WTC11 (cell line): Measurements from ENCODE around the gene NEURL4. TPM values are rescaled to one million over a fixed set of nuclear protein-coding genes. Genes with fewer than 3 reads are reported as not detected.

Experiments
- ATAC-seq: fragments of 200-7000 bp; cut with Tn5 transposase; 2 replicates; pipeline ENCODE4 v1.10.0; 2021; ENCODE audit warnings: mild to moderate bottlenecking, moderate library complexity
- CTCF ChIA-PET: fragments of 300-600 bp; sonication (Branson Sonifier 250); formaldehyde crosslinking; loops from one replicate; lab custom pipeline; 2021; ENCODE audit warnings: antibody characterized with exemption; lab: Charles Lee
- POLR2A ChIA-PET: fragments of 350-600 bp; sonication (Branson Sonifier 250); formaldehyde crosslinking; loops from one replicate; lab custom pipeline; 2021; ENCODE audit warnings: antibody characterized with exemption; lab: Charles Lee
- DNase-seq: peaks from one replicate; pipeline ENCODE4 v3.0.0; 2021; ENCODE audit warnings: low spot score
- H3K27ac Mint-ChIP-seq: 2 replicates; pipeline ENCODE4 v1.8.0; 2021; ENCODE audit warnings: mixed read lengths
- H3K27me3 Mint-ChIP-seq: 2 replicates; pipeline ENCODE4 v1.8.0; 2021; ENCODE audit warnings: low read depth, mild to moderate bottlenecking, moderate library complexity, mixed read lengths
- H3K36me3 Mint-ChIP-seq: 2 replicates; pipeline ENCODE4 v1.8.0; 2021; ENCODE audit warnings: mixed read lengths
- H3K4me1 Mint-ChIP-seq: 2 replicates; pipeline ENCODE4 v1.8.0; 2022; ENCODE audit warnings: mixed read lengths
- H3K4me3 Mint-ChIP-seq: 2 replicates; pipeline ENCODE4 v1.8.0; 2021; ENCODE audit warnings: mild to moderate bottlenecking, moderate library complexity, mixed read lengths
- H3K9me3 Mint-ChIP-seq: 2 replicates; pipeline ENCODE4 v1.8.0; 2021; ENCODE audit warnings: mixed read lengths
- EMX1 ChIP-seq: fragments of 250-450 bp; sonication (Bioruptor Pico); IDR thresholded peaks from 2 replicates; pipeline ENCODE4 v1.8.0; 2021; ENCODE audit warnings: mild to moderate bottlenecking
- ESRRA ChIP-seq: sonication (generic); formaldehyde crosslinking; IDR thresholded peaks from 2 replicates; pipeline ENCODE4 v1.8.1; 2022; ENCODE audit warnings: mild to moderate bottlenecking, missing genetic modification reagents, borderline replicate concordance
- ETV6 ChIP-seq: sonication (generic); formaldehyde crosslinking; IDR thresholded peaks from 2 replicates; pipeline ENCODE4 v1.8.1; 2022; ENCODE audit warnings: mild to moderate bottlenecking, missing genetic modification reagents
- FOXP4 ChIP-seq: sonication (generic); formaldehyde crosslinking; IDR thresholded peaks from 2 replicates; pipeline ENCODE4 v1.8.0; 2022; ENCODE audit warnings: mild to moderate bottlenecking, missing genetic modification reagents
- GABPB1 ChIP-seq: sonication (generic); formaldehyde crosslinking; IDR thresholded peaks from 2 replicates; pipeline ENCODE4 v1.8.1; 2023; ENCODE audit warnings: mild to moderate bottlenecking, missing genetic modification reagents
- GRHL2 ChIP-seq: fragments of 250-450 bp; sonication (Bioruptor Pico); IDR thresholded peaks from 2 replicates; pipeline ENCODE4 v1.8.0; 2022; ENCODE audit warnings: mild to moderate bottlenecking, moderate library complexity; ENCODE audit not compliant: insufficient replicate concordance, severe bottlenecking
- MXD4 ChIP-seq: fragments of 250-450 bp; sonication (Bioruptor Pico); IDR thresholded peaks from 2 replicates; pipeline ENCODE4 v1.8.0; 2021; ENCODE audit warnings: mild to moderate bottlenecking, moderate library complexity, borderline replicate concordance
- NFATC4 ChIP-seq: fragments of 250-450 bp; sonication (Bioruptor Pico); IDR thresholded peaks from 2 replicates; pipeline ENCODE4 v1.9.0; 2021; ENCODE audit warnings: mild to moderate bottlenecking
- NR3C1 ChIP-seq: sonication (generic); formaldehyde crosslinking; conservative IDR thresholded peaks from 2 replicates; pipeline ENCODE4 v1.8.1; 2023; ENCODE audit warnings: low read depth, mild to moderate bottlenecking, missing genetic modification reagents
- OVOL2 ChIP-seq: fragments of 250-450 bp; sonication (Bioruptor Pico); IDR thresholded peaks from 2 replicates; pipeline ENCODE4 v1.9.0; 2021; ENCODE audit warnings: mild to moderate bottlenecking, borderline replicate concordance
- PRRX2 ChIP-seq: fragments of 250-450 bp; sonication (Bioruptor Pico); IDR thresholded peaks from 2 replicates; pipeline ENCODE4 v1.8.0; 2021; ENCODE audit warnings: mild to moderate bottlenecking
- SMAD3 ChIP-seq: sonication (generic); formaldehyde crosslinking; IDR thresholded peaks from 2 replicates; pipeline ENCODE4 v1.8.0; 2022; ENCODE audit warnings: missing genetic modification reagents, mild to moderate bottlenecking, borderline replicate concordance
- ZMAT4 ChIP-seq: fragments of 250-450 bp; sonication (Bioruptor Pico); IDR thresholded peaks from 2 replicates; pipeline ENCODE4 v1.9.0; 2021; ENCODE audit warnings: mild to moderate bottlenecking
- ZNF138 ChIP-seq: sonication (generic); formaldehyde crosslinking; conservative IDR thresholded peaks from 2 replicates; pipeline ENCODE4 v1.8.1; 2022; ENCODE audit warnings: mild to moderate bottlenecking, moderate library complexity, missing genetic modification reagents
- ZNF263 ChIP-seq: sonication (generic); formaldehyde crosslinking; IDR thresholded peaks from 2 replicates; pipeline ENCODE4 v1.8.1; 2022; ENCODE audit warnings: low read depth, mild to moderate bottlenecking, moderate library complexity, missing genetic modification reagents
- ZNF512 ChIP-seq: sonication (generic); formaldehyde crosslinking; IDR thresholded peaks from 2 replicates; pipeline ENCODE4 v1.8.1; 2022; ENCODE audit warnings: missing genetic modification reagents, borderline replicate concordance
- ZNF671 ChIP-seq: fragments of 250-450 bp; sonication (Bioruptor Pico); IDR thresholded peaks from 2 replicates; pipeline ENCODE4 v1.8.0; 2021; ENCODE audit warnings: mild to moderate bottlenecking
- total RNA-seq: library from RNA; stranded (reverse); gene quantifications from 3 replicates; pipeline ENCODE4 v1.2.3, GENCODE V29; 2021
- TF ChIP-seq, protein P1 (sequence below): sonication (generic); formaldehyde crosslinking; IDR thresholded peaks from 2 replicates; pipeline ENCODE4 v1.8.0; 2022; ENCODE audit warnings: mild to moderate bottlenecking, missing genetic modification reagents
- TF ChIP-seq, protein P2 (sequence below): sonication (generic); formaldehyde crosslinking; IDR thresholded peaks from 2 replicates; pipeline ENCODE4 v1.8.1; 2023; ENCODE audit warnings: mild to moderate bottlenecking, moderate library complexity, missing genetic modification reagents

The NEURL4 gene
- total RNA-seq, 1 experiment from 2014 or later = 64.4 TPM

GRCh38 chr17:7313088-7313889, 15.8 kb downstream of the NEURL4 start:
- CTCF ChIA-PET = interaction anchor here (0.8 to 3.3 kb wide), 14 partner anchors 16 to 267 kb away, joined by 3 to 19 read pairs (median 5); partner anchors contain the start of genes GABARAP, NEURL4, SLC2A4 and TMEM256

GRCh38 chr17:7312432-7313087, 16.6 kb downstream of the NEURL4 start:
- Mint-ChIP-seq H3K27me3 (no peaks in the 10 kb centered on the region), H3K4me1 (peaks cover 41% of the 10 kb centered on the region), H3K27ac (peak overlapping the region; percentile 73), H3K36me3 (peaks cover 50% of the 10 kb centered on the region), H3K4me3 (no peak overlapping the region), H3K9me3 (no peaks in the 10 kb centered on the region)
- ATAC-seq = no peak
- POLR2A ChIA-PET = interaction anchor here (0.7 to 3.9 kb wide), 2 partner anchors 17 to 24 kb away, joined by 3 to 21 read pairs; partner anchors contain the start of gene NEURL4
- CTCF ChIA-PET = interaction anchor here (0.9 to 3.3 kb wide), 11 partner anchors 16 to 98 kb away, joined by 3 to 19 read pairs (median 5); partner anchors contain the start of genes GABARAP, NEURL4, SLC2A4 and TMEM256
- TF ChIP-seq ZNF512 = no peak
- TF ChIP-seq NFATC4 (CRISPR knock-in tag) = no peak
- DNase-seq = no peak

More at GRCh38 chr17:7313088-7313889, 15.8 kb downstream of the NEURL4 start:
- ATAC-seq (peak; percentile 59), DNase-seq (no peak)
- Mint-ChIP-seq H3K27ac (peak overlapping the region; percentile 70), H3K9me3 (no peaks in the 10 kb centered on the region), H3K27me3 (no peaks in the 10 kb centered on the region), H3K36me3 (peaks cover 54% of the 10 kb centered on the region), H3K4me3 (peak overlapping the region; percentile 73), H3K4me1 (peaks cover 41% of the 10 kb centered on the region)
- TF ChIP-seq MXD4 (CRISPR knock-in tag) = no peak
- TF ChIP-seq ZNF671 = peak; percentile 73
- TF ChIP-seq ETV6 (CRISPR knock-in tag) = no peak
- no peak for TF ChIP-seq ESRRA (CRISPR knock-in tag)
- TF ChIP-seq FOXP4 (CRISPR knock-in tag) = no peak
- peak; percentile 82 for TF ChIP-seq EMX1 (CRISPR knock-in tag)
- POLR2A ChIA-PET = interaction anchor here (1.3 to 3.9 kb wide), 3 partner anchors 16 to 247 kb away, joined by 3 to 21 read pairs (median 4); partner anchors contain the start of genes ACADVL, DLG4 and NEURL4

- ChIA-PET POLR2A (no interaction called here), CTCF (interaction anchor here (1.5 kb wide), 1 partner anchor 15 kb away, joined by 3 read pairs; no protein-coding TSS in a partner anchor)
- peak overlapping the region; percentile 86; the same call in 1 of the 2 replicates for H3K27ac Mint-ChIP-seq
- ATAC-seq (no peak), DNase-seq (no peak)
- no peaks in the 10 kb centered on the region for H3K9me3 Mint-ChIP-seq
- peaks cover 39% of the 10 kb centered on the region for H3K4me1 Mint-ChIP-seq
- H3K36me3 Mint-ChIP-seq = peaks cover 46% of the 10 kb centered on the region
- no peak overlapping the region for H3K4me3 Mint-ChIP-seq
- H3K27me3 Mint-ChIP-seq = peaks cover 2% of the 10 kb centered on the region; the same call in 1 of the 2 replicates
- TF ChIP-seq ZNF263 (CRISPR knock-in tag) (no peak), OVOL2 (CRISPR knock-in tag) (no peak), NR3C1 (CRISPR knock-in tag) (no peak), SMAD3 (CRISPR knock-in tag) (no peak), FOXP4 (CRISPR knock-in tag) (no peak), ZNF138 (CRISPR knock-in tag) (no peak), ZMAT4 (CRISPR knock-in tag) (no peak), PRRX2 (CRISPR knock-in tag) (no peak), GRHL2 (CRISPR knock-in tag) (no peak), GABPB1 (no peak), ESRRA (CRISPR knock-in tag) (no peak)
- TF ChIP-seq, protein P1, sequence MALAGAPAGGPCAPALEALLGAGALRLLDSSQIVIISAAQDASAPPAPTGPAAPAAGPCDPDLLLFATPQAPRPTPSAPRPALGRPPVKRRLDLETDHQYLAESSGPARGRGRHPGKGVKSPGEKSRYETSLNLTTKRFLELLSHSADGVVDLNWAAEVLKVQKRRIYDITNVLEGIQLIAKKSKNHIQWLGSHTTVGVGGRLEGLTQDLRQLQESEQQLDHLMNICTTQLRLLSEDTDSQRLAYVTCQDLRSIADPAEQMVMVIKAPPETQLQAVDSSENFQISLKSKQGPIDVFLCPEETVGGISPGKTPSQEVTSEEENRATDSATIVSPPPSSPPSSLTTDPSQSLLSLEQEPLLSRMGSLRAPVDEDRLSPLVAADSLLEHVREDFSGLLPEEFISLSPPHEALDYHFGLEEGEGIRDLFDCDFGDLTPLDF (CRISPR knock-in tag) = no peak
- TF ChIP-seq, protein P2, sequence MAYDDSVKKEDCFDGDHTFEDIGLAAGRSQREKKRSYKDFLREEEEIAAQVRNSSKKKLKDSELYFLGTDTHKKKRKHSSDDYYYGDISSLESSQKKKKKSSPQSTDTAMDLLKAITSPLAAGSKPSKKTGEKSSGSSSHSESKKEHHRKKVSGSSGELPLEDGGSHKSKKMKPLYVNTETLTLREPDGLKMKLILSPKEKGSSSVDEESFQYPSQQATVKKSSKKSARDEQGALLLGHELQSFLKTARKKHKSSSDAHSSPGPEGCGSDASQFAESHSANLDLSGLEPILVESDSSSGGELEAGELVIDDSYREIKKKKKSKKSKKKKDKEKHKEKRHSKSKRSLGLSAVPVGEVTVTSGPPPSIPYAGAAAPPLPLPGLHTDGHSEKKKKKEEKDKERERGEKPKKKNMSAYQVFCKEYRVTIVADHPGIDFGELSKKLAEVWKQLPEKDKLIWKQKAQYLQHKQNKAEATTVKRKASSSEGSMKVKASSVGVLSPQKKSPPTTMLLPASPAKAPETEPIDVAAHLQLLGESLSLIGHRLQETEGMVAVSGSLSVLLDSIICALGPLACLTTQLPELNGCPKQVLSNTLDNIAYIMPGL = no peak
Measured at GRCh38 chr17:7311110-7311705, 17.9 kb downstream of the NEURL4 start.
